ENCODE data around the gene RAPGEF5. TPM values are rescaled to one million over a fixed set of nuclear protein-coding genes. Genes with fewer than 3 reads are reported as not detected.

RAPGEF5 gene
- total RNA-seq, 1 donor from 2014 or later: 5.8 TPM

GRCh38 chr7:22113041-22113440 lies 243.9 kb downstream of the RAPGEF5 start:
- no peak for TF ChIP-seq CTCF (IDR thresholded peaks at IDR 0.05; ENCODE audit: insufficient read depth, low read length, severe bottlenecking)
- DNase-seq (ENCODE audit: low read depth): no peak
- FAIRE-seq: no peak
- Histone ChIP-seq H3K27me3 (ENCODE audit: control insufficient read depth, insufficient read depth, low read length) (peaks cover 2% of the 10 kb centered on the region), H3K36me3 (ENCODE audit: control insufficient read depth, insufficient read depth, low read length) (no peaks in the 10 kb centered on the region), H3K4me3 (ENCODE audit: low read depth, low read length) (no peak overlapping the region)

GRCh38 chr7:22111661-22112060 lies 245.3 kb downstream of the RAPGEF5 start:
- Histone ChIP-seq H3K27me3 (ENCODE audit: control insufficient read depth, insufficient read depth, low read length) (peaks cover 2% of the 10 kb centered on the region), H3K4me3 (ENCODE audit: low read depth, low read length) (no peak overlapping the region), H3K36me3 (ENCODE audit: control insufficient read depth, insufficient read depth, low read length) (no peaks in the 10 kb centered on the region)
- FAIRE-seq: no peak
- no peak for DNase-seq (ENCODE audit: low read depth)
- TF ChIP-seq CTCF (IDR thresholded peaks at IDR 0.05; ENCODE audit: insufficient read depth, low read length, severe bottlenecking): no peak

- no peak overlapping the region for H3K4me3 ChIP-seq (ENCODE audit: low read depth, low read length)
- no peak for TF ChIP-seq CTCF (IDR thresholded peaks at IDR 0.05; ENCODE audit: insufficient read depth, low read length, severe bottlenecking)
- no peaks in the 10 kb centered on the region for H3K36me3 ChIP-seq (ENCODE audit: control insufficient read depth, insufficient read depth, low read length)
- peaks cover 2% of the 10 kb centered on the region for H3K27me3 ChIP-seq (ENCODE audit: control insufficient read depth, insufficient read depth, low read length)
- DNase-seq (ENCODE audit: low read depth) (no peak), FAIRE-seq (no peak)
These were observed 246.1 kb downstream of the RAPGEF5 start for GRCh38 chr7:22110881-22111280.

GRCh38 chr7:22110227-22110839 lies 246.6 kb downstream of the RAPGEF5 start:
- Histone ChIP-seq H3K4me3 (ENCODE audit: low read depth, low read length) (no peak overlapping the region), H3K27me3 (ENCODE audit: control insufficient read depth, insufficient read depth, low read length) (peaks cover 2% of the 10 kb centered on the region), H3K36me3 (ENCODE audit: control insufficient read depth, insufficient read depth, low read length) (no peaks in the 10 kb centered on the region)
- peak; percentile 73 for TF ChIP-seq CTCF (IDR thresholded peaks at IDR 0.05; ENCODE audit: insufficient read depth, low read length, severe bottlenecking)
- peak; percentile 75 for DNase-seq (ENCODE audit: low read depth)
- FAIRE-seq: no peak

- FAIRE-seq: no peak
These were observed 247.2 kb downstream of the RAPGEF5 start for GRCh38 chr7:22109761-22110160.

More at GRCh38 chr7:22109761-22110160, 247.2 kb downstream of the RAPGEF5 start:
- TF ChIP-seq CTCF (IDR thresholded peaks at IDR 0.05; ENCODE audit: insufficient read depth, low read length, severe bottlenecking): peak; percentile 56
- Histone ChIP-seq H3K36me3 (ENCODE audit: control insufficient read depth, insufficient read depth, low read length) (no peaks in the 10 kb centered on the region), H3K4me3 (ENCODE audit: low read depth, low read length) (no peak overlapping the region), H3K27me3 (ENCODE audit: control insufficient read depth, insufficient read depth, low read length) (peaks cover 2% of the 10 kb centered on the region)
- DNase-seq (ENCODE audit: low read depth): peak; percentile 16

All from bronchial epithelial cell (primary cell).